ENCODE results near the gene GABBR2. TPM values are rescaled to one million over a fixed set of nuclear protein-coding genes. Genes with fewer than 3 reads are reported as not detected.

The GABBR2 gene
- total RNA-seq, result 0.84 TPM
- long read RNA-seq, full-length matches to known transcripts, result 1 of 3 reads
- long read RNA-seq, partial matches to known transcripts, result 0 of 3 reads
- long read RNA-seq, other reads (novel, unspliced or antisense), result 2 of 3 reads

DNA sequence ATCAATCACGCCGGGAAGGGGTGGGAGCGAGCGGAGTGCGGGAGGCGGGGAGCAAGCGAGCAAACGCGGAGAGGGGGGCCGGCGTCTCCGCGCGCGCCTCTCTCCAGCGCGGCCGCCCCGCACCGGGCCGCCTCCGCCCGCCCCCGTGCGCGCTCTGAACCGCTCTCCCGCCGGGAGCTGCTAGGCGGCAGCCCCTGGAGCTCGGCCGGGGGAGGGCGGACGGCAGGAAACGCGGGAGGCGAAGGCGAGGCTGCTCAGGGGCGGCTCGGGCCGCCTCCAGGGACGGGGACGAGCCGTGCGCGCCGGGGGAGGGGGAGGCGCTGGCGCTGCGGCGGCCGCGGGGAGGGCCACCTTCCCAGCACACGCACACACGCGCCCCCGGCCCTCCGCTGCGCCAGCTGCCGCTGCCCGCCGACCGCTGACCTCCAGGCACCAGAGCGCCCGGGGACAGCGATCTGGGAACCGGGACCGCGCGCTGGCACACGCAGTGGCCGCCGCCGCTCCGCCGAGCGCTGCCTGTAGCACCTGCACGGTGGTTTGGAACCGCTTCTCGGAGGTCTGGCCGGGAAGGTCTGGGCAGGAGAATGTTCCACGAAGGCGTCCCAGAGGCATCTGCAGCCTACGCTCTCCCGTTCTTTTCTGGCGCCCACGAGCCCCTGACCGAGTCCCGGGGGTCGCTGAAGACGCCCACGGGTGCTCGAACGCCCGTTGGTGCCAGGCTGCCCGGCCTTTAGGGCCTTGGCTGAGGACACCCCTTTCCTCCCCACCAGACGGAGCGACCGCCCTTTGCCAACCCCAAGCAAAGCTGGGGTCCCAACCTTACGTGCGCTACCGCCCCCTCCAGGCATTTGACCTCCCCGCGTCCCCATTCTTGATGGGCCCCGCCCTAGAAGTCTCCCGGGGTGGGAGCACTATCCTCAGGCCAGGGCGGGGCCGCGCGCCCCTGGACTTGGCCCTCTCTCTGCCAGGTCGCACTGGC, at the start of gene GABBR2:
Gene GABBR2 (minus strand): TSS at position 3 of the 979 bp plus-strand sequence. CDS start 198 bp downstream, outside the sequence.
- H3K9me3 ChIP-seq, result no peaks in the 10 kb centered on the region
- DNase-seq (no peak), ATAC-seq (no peak)
- intact Hi-C loops (cut with DNase I), result no loop called here
- peaks cover 5% of the 10 kb centered on the region for H3K4me1 ChIP-seq
- no peak within 1 kb of the TSS for H3K27ac ChIP-seq
- H3K4me3 ChIP-seq, result no peak within 1 kb of the TSS
- peaks cover 68% of the 10 kb centered on the region for H3K27me3 ChIP-seq
- TF ChIP-seq, protein P1, sequence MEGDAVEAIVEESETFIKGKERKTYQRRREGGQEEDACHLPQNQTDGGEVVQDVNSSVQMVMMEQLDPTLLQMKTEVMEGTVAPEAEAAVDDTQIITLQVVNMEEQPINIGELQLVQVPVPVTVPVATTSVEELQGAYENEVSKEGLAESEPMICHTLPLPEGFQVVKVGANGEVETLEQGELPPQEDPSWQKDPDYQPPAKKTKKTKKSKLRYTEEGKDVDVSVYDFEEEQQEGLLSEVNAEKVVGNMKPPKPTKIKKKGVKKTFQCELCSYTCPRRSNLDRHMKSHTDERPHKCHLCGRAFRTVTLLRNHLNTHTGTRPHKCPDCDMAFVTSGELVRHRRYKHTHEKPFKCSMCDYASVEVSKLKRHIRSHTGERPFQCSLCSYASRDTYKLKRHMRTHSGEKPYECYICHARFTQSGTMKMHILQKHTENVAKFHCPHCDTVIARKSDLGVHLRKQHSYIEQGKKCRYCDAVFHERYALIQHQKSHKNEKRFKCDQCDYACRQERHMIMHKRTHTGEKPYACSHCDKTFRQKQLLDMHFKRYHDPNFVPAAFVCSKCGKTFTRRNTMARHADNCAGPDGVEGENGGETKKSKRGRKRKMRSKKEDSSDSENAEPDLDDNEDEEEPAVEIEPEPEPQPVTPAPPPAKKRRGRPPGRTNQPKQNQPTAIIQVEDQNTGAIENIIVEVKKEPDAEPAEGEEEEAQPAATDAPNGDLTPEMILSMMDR (IDR thresholded peaks at IDR 0.05), result no peak
- no peaks in the 10 kb centered on the region for H3K36me3 ChIP-seq

DNA sequence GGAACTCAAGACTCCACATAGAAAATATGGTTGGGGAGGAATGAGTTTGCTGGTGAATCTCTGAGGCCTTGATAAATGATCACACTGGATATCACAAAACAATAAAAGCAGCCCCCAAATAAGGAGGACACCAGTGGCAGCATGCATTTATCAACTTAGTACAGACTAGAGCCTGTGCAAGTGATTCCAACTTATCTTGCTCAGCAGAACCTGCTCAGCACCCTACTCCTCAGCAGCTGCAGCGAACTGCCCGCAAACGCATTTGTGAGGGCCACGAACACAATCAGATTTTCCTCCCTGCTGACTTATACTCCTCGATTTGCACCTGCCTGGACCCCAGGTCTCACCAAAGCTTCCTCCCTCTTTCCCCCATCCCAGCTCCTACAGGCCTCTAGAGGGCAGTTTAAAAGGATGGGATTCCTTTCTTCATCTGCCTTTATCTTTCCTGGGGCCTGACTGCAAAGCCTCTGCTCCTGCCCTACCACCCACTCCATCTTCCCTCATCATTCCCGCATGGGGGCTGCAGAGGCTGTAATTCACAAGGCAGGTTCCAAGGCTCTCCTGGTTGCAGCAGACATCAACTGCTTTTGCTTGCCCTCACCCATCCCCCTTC, 46.4 kb upstream of the GABBR2 start:
- TF ChIP-seq, protein P1 (IDR thresholded peaks at IDR 0.05), result no peak
- intact Hi-C loops (cut with DNase I), result no loop called here
- H3K4me1 ChIP-seq, result no peaks in the 10 kb centered on the region

DNA sequence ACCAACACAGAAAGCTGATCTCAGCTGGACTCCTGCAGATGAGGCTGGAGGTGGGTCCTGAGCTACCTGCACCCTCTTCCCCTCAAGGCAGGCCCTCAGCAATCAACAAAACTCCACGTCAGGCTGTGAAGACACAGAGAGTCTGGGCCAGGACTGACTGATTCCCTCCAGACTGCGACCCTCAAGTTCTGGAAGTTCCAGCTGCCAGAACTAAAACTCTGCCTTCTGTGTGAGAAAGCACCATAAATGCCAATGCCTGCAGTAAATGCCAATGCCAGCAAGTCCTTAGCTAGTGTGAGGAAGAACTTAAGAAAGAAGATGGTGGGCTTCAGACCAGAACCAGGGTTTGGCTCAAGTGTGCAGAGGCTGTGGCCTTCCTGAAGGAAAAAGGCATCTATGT, 42.5 kb upstream of the GABBR2 start:
- H3K36me3 ChIP-seq, result peaks cover 20% of the 10 kb centered on the region
- no peak for DNase-seq
- TF ChIP-seq, protein P1 (IDR thresholded peaks at IDR 0.05), result no peak
- no peaks in the 10 kb centered on the region for H3K4me1 ChIP-seq
- H3K4me3 ChIP-seq, result no peak overlapping the region
- no peaks in the 10 kb centered on the region for H3K27me3 ChIP-seq
- H3K27ac ChIP-seq, result no peak overlapping the region
- intact Hi-C loops (cut with DNase I), result no loop called here
- H3K9me3 ChIP-seq, result no peaks in the 10 kb centered on the region
- ATAC-seq, result no peak

More for the DNA sequence above, 46.4 kb upstream of the GABBR2 start:
- ATAC-seq, result no peak
- Histone ChIP-seq H3K27me3 (no peaks in the 10 kb centered on the region), H3K4me3 (no peak overlapping the region), H3K36me3 (peaks cover 14% of the 10 kb centered on the region), H3K9me3 (no peaks in the 10 kb centered on the region), H3K27ac (no peak overlapping the region)
- no peak for DNase-seq

DNA sequence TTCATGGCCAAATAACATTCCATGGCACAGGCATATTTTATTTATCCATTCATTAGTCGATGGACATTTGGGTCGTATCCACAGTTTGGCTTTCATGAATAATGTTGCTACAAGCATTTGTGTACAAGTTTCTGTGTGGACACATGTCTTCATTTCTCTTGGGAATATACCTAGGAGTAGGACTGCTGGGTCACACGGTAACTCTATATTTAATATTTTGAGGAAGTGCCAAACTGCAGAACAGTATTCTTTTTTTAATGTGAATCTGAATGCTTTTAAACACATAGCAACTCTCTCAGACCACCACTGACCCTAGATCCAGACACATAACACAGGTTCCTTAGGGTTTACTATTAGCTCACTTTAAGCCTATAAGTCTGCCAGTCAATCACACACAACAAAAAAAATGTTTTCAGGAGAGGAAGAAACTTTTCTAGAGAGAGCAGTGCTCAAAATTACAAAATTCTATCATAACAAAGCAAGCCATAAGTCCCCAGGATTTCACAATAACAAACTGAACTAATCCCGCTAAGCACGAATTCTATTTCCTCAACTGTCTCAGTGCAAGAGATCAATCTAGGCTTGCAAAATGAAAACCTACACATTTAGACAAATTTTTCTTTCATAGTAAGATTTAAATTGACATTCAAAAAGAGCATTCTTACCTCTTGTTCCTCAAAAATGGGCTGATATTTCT, 41.8 kb upstream of the GABBR2 start:
- DNase-seq (no peak), ATAC-seq (no peak)
- no peak overlapping the region for H3K4me3 ChIP-seq
- H3K36me3 ChIP-seq, result peaks cover 18% of the 10 kb centered on the region
- no peaks in the 10 kb centered on the region for H3K9me3 ChIP-seq
- intact Hi-C loops (cut with DNase I), result no loop called here
- TF ChIP-seq, protein P1 (IDR thresholded peaks at IDR 0.05), result no peak
- no peak overlapping the region for H3K27ac ChIP-seq
- H3K27me3 ChIP-seq, result no peaks in the 10 kb centered on the region
- H3K4me1 ChIP-seq, result no peaks in the 10 kb centered on the region

DNA sequence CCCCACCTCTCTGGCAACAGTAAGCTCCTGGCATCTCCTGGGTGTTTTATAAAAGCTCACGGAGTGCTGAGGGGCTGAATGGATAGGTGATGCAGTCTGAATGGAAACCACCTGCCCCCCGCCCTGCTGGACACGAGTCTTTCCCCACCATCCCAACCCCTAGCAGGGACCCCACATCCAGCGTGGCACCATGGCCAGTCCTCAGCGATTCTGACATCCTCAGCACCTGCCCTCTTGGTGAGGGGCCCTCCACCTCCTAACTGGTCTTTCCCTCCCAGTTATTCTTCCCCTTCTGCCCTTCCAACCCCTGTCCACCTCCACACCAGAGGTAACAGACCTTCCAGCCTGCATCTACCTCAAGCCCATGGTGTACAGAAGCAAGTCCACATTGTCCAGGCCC, 38.7 kb upstream of the GABBR2 start:
- Histone ChIP-seq H3K27ac (no peak overlapping the region), H3K27me3 (no peaks in the 10 kb centered on the region), H3K4me1 (no peaks in the 10 kb centered on the region), H3K9me3 (no peaks in the 10 kb centered on the region), H3K36me3 (peaks cover 32% of the 10 kb centered on the region), H3K4me3 (no peak overlapping the region)
- intact Hi-C loops (cut with DNase I), result no loop called here
- TF ChIP-seq, protein P1 (IDR thresholded peaks at IDR 0.05), result no peak
- no peak for DNase-seq
- no peak for ATAC-seq
